DMS79 (cell line): Measurements from ENCODE around the gene TMEM127.
A peak's percentile ranks its signal among the peaks of the same experiment; 100 is the strongest.
"Not testable (repeated sequence)": the region's sequence is repeated elsewhere in the genome, so short reads cannot be mapped to it uniquely, and the experiment has no call there.

Experiments
- DNase-seq: peaks from one replicate; lab custom pipeline; 2025; lab: John Stamatoyannopoulos, UW

TMEM127 gene

DNA sequence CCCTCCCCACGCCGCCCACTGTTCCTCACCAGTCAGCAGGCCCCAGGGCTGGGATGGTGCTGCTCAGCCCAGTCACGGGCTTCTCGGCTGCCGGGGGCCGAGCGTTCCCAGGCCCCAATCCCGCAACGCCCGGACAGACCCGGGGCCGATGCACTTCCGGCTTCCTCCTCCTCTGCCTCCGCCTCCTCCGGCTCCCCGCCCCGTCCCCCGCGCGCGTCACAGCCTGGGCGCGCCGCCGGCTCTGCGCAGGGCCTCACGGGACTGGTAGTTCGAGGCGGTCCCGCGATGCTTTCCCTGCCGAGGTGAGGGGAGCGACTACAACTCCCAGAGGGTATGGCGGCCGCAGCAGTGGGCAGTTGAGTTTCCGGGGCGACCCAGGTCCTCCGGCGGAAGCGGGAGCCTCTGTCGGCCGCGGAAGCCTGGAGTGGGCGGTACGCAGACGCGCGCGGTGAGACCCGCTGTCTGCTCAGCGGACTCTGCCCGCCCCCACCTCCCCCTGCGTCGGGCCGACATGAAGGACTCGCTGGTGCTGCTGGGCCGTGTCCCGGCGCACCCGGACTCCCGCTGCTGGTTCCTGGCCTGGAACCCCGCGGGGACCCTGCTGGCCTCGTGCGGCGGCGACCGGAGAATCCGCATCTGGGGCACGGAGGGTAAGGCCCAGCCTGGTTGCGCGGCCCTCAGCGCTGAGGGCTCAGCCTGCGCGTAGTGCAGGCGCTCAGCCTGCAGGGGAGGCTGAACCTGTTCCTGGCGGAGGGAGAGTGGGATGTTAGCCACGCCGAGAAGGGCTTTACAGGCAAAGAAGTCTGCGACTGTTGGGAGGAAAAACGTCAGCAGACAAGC, at the start of gene TMEM127, which contains the start of gene CIAO1:
Gene TMEM127 (minus strand): TSS at position 158 of the 840 bp plus-strand sequence. CDS start 616 bp downstream, outside the sequence.
Gene CIAO1 (plus strand): TSS at position 386 of the 840 bp plus-strand sequence. CDS start 126 bp downstream, at position 512.
- DNase-seq: peak; percentile 95

DNA sequence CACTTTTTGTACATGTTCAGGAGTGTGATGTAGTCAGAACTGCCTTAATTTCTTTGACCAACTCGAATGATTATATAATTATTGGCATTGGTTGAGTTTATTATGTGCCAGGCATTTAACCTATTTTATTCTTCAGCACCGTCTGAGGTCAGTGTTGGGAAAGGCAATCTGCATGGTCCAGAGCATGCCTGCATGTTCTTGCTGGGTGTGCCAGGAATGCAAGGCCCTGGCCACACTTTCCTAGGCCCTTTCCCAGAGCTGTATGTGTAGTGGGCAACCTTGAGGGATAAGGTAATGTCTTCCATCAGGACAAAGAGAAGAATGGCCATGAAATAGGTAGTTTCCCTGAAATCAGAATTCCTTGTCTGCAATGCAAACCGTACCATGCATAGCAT, 49.2 kb upstream of the TMEM127 start:
- no peak for DNase-seq

DNA sequence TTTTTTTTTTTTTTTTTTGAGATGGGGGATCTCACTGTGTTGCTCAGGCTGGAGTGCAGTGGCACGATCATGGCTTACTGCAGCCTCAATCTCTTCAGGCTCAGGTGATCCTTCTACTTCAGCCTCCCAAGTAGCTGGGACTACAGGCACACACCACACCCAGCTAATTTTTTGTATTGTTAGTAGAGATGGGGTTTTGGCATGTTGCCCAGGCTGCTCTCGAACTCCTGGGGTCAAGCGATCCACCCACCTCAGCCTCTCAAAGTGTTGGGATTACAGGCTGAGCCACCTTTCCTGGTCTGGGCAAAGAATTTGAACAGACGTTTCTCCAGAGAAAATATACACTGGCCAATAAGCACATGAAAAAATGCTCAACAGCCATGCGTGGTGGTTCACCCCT, 42.5 kb upstream of the TMEM127 start:
- no peak for DNase-seq

- no peak for DNase-seq
Measured at GRCh38 chr2:96306370-96306769, 40.6 kb upstream of the TMEM127 start.

GRCh38 chr2:96305979-96306308, 40.1 kb upstream of the TMEM127 start:
- DNase-seq: no peak

DNA sequence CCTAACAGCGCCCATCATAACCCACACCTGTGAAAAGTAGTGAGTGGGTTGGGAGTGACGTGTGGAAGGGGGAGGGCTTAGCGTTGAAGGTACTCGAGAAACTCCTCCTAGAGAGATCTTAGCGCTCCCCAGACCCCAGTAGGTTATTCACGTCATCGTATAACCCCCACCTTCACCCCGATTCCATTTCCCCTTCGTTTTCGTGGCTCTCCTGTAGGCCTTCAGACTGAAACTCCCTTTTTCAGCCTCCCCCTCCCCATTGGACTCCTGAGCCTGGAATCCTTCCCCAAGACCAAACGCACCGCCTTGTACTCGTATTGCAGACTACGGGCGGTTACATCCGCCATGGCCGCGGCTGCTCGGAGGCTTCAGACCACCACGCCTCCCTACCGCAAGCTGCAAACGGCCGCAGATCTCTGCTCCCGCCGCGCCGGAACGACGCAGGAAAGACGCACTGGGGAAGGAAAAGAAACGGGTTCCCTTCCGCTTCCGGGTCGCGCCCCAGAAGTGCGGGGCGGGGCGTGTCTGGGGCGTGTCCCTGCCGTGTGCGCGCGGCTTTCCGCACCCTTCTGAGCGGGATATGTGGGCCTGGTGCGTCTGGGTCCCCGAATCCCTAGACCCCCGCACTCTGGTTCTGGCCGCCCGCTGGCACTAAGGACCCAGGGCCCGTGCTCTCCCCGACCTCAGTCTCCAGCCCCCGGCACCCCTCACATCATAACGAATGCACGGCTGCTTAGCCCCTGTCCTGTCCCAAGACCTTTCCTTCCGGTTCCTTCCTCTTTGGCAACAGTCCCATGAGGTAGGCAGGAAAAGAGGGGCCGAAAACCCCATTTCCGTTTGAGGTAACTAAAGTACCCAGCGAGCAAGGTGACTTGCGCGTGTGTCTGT, 39.5 kb upstream of the TMEM127 start, which contains the start of gene SNRNP200:
Gene SNRNP200 (minus strand): TSS at position 456 of the 888 bp plus-strand sequence. CDS start 109 bp downstream, at position 347.
- peak; percentile 72 for DNase-seq

DNA sequence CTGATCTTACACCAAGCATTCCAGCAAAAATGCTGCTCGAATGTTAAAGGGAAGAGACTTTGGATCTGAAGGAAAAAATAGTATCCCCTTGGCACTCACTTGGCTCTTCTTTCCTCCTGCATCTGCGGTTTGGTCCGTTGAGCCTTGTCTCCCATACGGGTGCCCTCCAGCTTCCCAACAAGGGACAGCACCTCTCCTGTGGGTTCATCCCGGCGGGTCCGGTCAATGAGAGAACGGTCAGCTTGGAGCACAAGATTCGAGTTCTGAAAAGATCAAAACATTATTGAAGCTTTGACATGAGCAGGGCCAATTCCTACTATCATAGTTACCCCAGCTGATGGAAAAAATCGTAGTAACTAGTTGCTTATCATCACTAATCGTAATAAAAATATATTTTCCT, 38.8 kb upstream of the TMEM127 start:
- DNase-seq: no peak

DNA sequence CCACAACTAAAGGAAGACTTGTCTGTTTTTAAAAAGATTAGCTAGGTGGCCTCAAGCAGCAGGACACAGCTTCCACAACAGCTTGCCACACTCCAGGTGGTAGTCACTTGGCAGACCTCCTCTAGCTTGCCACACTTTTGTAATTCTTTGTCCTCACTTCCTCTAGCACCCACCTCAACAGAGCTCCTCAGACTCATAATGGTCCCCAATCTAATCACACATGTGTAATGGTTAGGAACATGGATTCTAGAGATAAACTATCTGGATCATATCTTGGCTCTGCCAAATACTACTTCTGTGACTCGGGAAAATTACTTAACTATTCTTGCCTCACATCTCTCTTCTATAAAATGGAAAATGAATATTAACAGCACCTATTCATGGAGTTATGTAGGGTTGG, 36.1 kb upstream of the TMEM127 start:
- no peak for DNase-seq

DNA sequence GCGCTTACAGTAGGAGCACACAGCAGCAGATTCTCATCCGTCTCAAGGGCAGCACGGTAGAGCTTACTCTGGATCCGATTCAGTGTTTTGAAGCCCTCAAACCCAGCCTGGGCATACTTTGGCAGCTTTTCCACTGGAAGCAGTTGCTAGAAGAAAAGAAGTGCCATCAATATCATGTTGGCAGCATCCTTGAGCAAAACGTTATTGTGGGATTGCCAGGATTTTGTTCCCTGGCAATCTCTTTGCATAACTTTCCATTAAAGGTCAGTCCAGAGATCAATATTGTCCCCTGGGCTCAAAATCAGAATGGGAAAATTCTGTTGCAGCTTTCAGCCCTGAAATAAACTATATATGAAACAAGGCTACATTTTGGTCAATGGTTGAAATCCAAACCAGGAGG, 31.1 kb upstream of the TMEM127 start:
- no peak for DNase-seq

DNA sequence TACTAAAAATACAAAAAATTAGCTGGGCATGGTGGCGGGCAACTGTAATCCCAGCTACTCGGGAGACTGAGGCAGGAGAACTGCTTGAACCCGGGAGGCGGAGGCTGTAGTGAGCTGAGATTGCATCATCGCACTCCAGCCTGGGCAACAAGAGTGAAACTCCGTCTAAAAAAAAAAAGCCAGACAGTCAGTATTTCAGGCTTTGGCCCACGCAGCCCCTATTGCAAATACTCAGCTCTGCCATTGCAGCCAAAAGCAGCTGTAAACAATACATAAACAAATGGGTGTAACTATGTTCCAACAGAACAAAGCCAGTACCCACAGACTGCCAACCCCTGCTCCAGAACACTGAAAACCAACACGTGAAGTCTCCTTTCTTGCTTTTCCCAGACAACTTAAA, 28.5 kb upstream of the TMEM127 start:
- DNase-seq: not testable (repeated sequence)

DNA sequence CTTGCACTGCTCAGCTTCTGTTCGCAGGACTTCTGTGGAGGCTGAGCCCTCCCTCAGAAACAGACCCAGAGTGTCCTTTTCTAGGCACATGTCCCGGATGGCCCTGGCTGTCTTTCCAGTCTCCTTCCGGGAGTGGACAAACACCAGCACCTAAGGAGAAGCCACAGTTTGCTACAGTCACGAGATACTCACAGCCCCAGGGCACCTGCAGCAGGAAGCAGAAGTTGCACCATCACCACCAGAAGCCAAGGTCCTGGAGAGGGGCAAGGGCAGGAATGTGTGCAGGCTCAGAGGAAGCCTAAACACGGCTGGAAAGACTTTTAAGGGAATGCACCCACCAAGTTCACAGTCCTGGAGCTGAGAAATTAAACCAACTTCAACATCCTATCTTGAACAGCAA, 26.0 kb upstream of the TMEM127 start:
- no peak for DNase-seq

- DNase-seq: no peak
Measured at GRCh38 chr2:96287273-96287856, 21.6 kb upstream of the TMEM127 start.

GRCh38 chr2:96276787-96277499, 11.1 kb upstream of the TMEM127 start:
- no peak for DNase-seq

DNA sequence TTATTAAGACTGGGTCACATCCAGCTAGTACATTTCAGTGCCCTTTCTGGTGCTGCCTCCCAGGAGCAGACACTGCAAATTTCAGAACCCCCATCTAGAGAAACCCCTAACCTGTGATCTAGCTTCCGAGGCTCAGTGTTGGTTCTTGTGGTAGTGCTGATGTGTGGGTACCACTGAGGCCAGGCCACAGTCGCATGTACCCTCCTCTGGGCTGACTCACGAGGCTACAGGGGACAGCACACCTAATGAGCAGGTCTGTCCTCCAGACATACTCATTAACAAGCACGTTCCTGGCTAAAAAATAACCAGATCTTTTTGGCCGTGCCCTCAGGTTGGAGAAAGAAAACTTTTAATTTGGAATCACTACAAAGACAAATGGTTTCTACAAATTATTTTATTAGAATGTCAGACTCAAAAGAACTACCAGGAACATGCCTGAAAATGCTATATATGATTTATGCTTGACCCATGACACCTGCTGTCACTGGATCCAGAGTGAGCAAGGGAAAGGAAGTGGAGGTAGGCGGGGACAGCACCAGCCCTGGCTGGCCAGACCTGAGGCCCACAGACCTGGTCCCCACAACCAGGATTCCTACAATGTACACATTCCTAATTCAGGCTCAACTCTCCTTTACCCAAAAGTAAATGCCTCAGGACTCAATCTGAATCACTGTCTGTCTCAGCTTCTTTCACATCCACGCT, 8.7 kb upstream of the TMEM127 start:
- DNase-seq: no peak

- DNase-seq: no peak
Measured at GRCh38 chr2:96273763-96274162, 8.0 kb upstream of the TMEM127 start.

- no peak for DNase-seq
Measured at GRCh38 chr2:96271995-96272394, 6.2 kb upstream of the TMEM127 start.

- no peak for DNase-seq
Measured at GRCh38 chr2:96267159-96267971, 1.6 kb upstream of the TMEM127 start.

GRCh38 chr2:96265349-96265839, 403 bp downstream of the TMEM127 start:
- no peak for DNase-seq

DNA sequence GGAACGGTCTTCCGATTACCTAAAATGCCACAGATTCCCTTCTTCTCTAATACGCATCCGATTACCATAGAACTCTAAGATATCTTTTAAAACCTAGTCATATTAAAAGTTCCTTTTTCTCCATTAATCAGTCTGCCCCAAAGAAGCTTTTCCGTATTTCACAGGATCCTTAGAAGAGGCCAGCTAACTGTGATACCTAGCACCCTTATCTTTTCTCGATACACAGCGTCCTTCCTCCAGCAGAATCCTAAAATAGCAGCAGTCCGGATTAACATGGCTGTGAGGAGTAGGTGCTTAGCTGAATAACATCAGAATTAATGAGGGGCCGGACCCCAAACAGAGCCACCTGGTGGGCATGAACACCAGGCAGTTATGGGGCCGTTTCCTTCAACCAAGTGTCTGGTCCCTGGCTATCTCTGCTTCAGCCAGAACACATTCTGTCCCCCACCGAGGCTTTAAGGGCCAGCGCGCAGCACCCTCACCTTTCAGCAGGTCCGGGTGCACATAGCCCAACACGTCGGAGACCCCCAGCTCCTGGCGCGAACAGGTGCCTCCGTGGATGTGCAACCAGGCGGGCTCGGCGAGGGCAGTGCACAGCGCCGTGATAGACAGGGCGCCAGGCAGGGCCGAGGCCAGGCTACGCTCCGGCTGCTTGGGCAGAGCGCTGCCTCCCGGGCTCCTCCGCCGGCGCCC, 995 bp downstream of the TMEM127 start:
- peak; percentile 35 for DNase-seq
